OCI-LY7 (cell line): ENCODE results near the gene FRMPD1.

Source experiments
- EZH2phosphoT487 ChIP-seq: fragments of 200-600 bp; sonication (generic); IDR thresholded peaks from 2 replicates; pipeline ENCODE4 v1.6.1; 2018; ENCODE audit warnings: low read depth, borderline replicate concordance, mild to moderate bottlenecking, mixed run types, antibody characterized with exemption, low read length, moderate library complexity, mixed read lengths
- TF ChIP-seq, protein P1 (sequence below): fragments of 200-600 bp; sonication (generic); conservative IDR thresholded peaks from 2 replicates; pipeline ENCODE4 v1.5.1; 2014; ENCODE audit warnings: mild to moderate bottlenecking, antibody characterized with exemption, low read length, moderate library complexity, mixed read lengths

DNA sequence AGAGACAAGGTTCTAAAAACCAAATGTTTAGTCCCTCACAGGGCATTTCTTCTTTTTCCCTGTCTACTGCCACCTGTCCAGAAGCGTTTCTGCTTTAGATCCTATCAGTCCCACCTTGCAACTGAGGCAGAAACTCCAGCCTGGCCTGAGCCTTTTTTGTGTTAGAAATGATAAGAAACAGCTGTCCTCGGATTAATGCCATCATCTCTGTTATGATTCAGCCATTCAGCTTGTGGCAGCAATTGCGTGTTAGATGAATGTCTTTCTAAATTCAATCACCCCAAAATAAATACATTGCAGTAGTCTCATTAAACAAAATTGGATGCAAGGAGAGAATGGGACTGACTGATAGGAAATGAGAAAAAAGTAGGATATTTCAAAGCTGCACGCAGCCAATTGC, 28.3 kb upstream of the FRMPD1 start:
- no peak for TF ChIP-seq EZH2phosphoT487
- TF ChIP-seq, protein P1, sequence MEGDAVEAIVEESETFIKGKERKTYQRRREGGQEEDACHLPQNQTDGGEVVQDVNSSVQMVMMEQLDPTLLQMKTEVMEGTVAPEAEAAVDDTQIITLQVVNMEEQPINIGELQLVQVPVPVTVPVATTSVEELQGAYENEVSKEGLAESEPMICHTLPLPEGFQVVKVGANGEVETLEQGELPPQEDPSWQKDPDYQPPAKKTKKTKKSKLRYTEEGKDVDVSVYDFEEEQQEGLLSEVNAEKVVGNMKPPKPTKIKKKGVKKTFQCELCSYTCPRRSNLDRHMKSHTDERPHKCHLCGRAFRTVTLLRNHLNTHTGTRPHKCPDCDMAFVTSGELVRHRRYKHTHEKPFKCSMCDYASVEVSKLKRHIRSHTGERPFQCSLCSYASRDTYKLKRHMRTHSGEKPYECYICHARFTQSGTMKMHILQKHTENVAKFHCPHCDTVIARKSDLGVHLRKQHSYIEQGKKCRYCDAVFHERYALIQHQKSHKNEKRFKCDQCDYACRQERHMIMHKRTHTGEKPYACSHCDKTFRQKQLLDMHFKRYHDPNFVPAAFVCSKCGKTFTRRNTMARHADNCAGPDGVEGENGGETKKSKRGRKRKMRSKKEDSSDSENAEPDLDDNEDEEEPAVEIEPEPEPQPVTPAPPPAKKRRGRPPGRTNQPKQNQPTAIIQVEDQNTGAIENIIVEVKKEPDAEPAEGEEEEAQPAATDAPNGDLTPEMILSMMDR = no peak
